Uterus (tissue), 4 donors: ENCODE data around the gene FERD3L. TPM values are rescaled to one million over a fixed set of nuclear protein-coding genes. Genes with fewer than 3 reads are reported as not detected.

Source experiments
- DNase-seq, 2 donors: peaks; one replicate each; pipeline ENCODE4 v3.0.0-alpha.2; 2019 to 2020
- H3K27ac ChIP-seq, 2 donors: fragments of 200-600 bp; sonication (generic); 1 replicate in 1 of 2; 2 replicates in 1 of 2; pipeline ENCODE4 v1.5.1; 2016 to 2018
- H3K27me3 ChIP-seq, 2 donors: fragments of 200-600 bp; sonication (generic); one replicate each; pipeline ENCODE4 v1.5.1; 2018 to 2019; ENCODE audit warnings: control low read depth in 1 of 2
- H3K36me3 ChIP-seq, 2 donors: fragments of 200-600 bp; sonication (generic); one replicate each; pipeline ENCODE4 v1.5.1; 2019; ENCODE audit warnings: control low read depth in 1 of 2
- H3K4me1 ChIP-seq, 2 donors: fragments of 200-600 bp; sonication (generic); one replicate each; pipeline ENCODE4 v1.5.1; 2018 to 2019; ENCODE audit warnings: control low read depth in 1 of 2
- H3K4me3 ChIP-seq, 2 donors: fragments of 200-600 bp; sonication (generic); 1 replicate in 1 of 2; 2 replicates in 1 of 2; pipeline ENCODE4 v1.5.1; 2018 to 2019; ENCODE audit warnings: mild to moderate bottlenecking in 1 of 2
- H3K9me3 ChIP-seq, 2 donors: fragments of 200-600 bp; sonication (generic); one replicate each; pipeline ENCODE4 v1.5.1; 2019; ENCODE audit warnings: control low read depth in 1 of 2
- CTCF ChIP-seq, 4 experiments: fragments of 200-600 bp in 2 of 4; fragments of 450-650 bp in 2 of 4; sonication (generic) in 2 of 4; IDR thresholded peaks; one replicate each; pipeline ENCODE4 v1.5.1; 2016 to 2019; ENCODE audit warnings: antibody characterized with exemption in 4 of 4, mild to moderate bottlenecking in 2 of 4, moderate library complexity in 1 of 4
- POLR2A ChIP-seq, 2 donors: fragments of 450-650 bp; IDR thresholded peaks; one replicate each; pipeline ENCODE4 v1.6.1; 2016; ENCODE audit warnings: antibody characterized with exemption in 2 of 2, mild to moderate bottlenecking in 1 of 2, moderate library complexity in 1 of 2
- intact Hi-C: fragments of 100-400 bp; cut with DNase I; formaldehyde crosslinking; loops from one replicate; pipeline ENCODE4 v1.15.1; 2023; ENCODE audit warnings: low total_unique reads
- total RNA-seq, 4 donors: library from RNA; depleted of rRNA in 3 of 4; stranded (reverse); fragments of >200 nt in 3 of 4; gene quantifications; one replicate each; pipeline versions ENCODE4 v1.1.0 to v1.2.4, GENCODE V29; 2014 to 2023
- donor health status: DM: yes; HTN: yes; CAD: no.

FERD3L gene
- total RNA-seq, 4 donors from 2014 or later, result not detected

- intact Hi-C loops, result no loop called here
- Histone ChIP-seq H3K27me3 (no peaks in the 10 kb centered on the region), H3K4me3 (no peak overlapping the region), H3K9me3 (no peaks in the 10 kb centered on the region), H3K27ac (no peak overlapping the region), H3K4me1 (no peaks in the 10 kb centered on the region), H3K36me3 (no peaks in the 10 kb centered on the region)
- TF ChIP-seq POLR2A (IDR thresholded peaks at IDR 0.05) (no peak), CTCF (IDR thresholded peaks at IDR 0.05) (no peak)
- DNase-seq, result no peak
Observed at GRCh38 chr7:19101472-19101871, 43.7 kb downstream of the FERD3L start.

- no peaks in the 10 kb centered on the region for H3K27me3 ChIP-seq
- no peak for TF ChIP-seq POLR2A (IDR thresholded peaks at IDR 0.05)
- TF ChIP-seq CTCF (IDR thresholded peaks at IDR 0.05), result no peak
- H3K36me3 ChIP-seq, result no peaks in the 10 kb centered on the region
- no peaks in the 10 kb centered on the region for H3K9me3 ChIP-seq
- no peak overlapping the region for H3K4me3 ChIP-seq
- no peak for DNase-seq
- no peak overlapping the region for H3K27ac ChIP-seq
- no peaks in the 10 kb centered on the region for H3K4me1 ChIP-seq
- intact Hi-C loops, result no loop called here
Observed at GRCh38 chr7:19099924-19100323, 45.3 kb downstream of the FERD3L start.

- no peak overlapping the region for H3K27ac ChIP-seq
- H3K4me1 ChIP-seq, result no peaks in the 10 kb centered on the region
- TF ChIP-seq CTCF (IDR thresholded peaks at IDR 0.05), result no peak
- TF ChIP-seq POLR2A (IDR thresholded peaks at IDR 0.05), result no peak
- intact Hi-C loops, result no loop called here
- no peak for DNase-seq
- H3K9me3 ChIP-seq, result no peaks in the 10 kb centered on the region
- H3K36me3 ChIP-seq, result no peaks in the 10 kb centered on the region
- no peaks in the 10 kb centered on the region for H3K27me3 ChIP-seq
- no peak overlapping the region for H3K4me3 ChIP-seq
Observed at GRCh38 chr7:19099194-19099593, 46.0 kb downstream of the FERD3L start.

- Histone ChIP-seq H3K4me3 (no peak overlapping the region), H3K27me3 (no peaks in the 10 kb centered on the region), H3K36me3 (no peaks in the 10 kb centered on the region), H3K4me1 (no peaks in the 10 kb centered on the region), H3K27ac (no peak overlapping the region), H3K9me3 (no peaks in the 10 kb centered on the region)
- no peak for DNase-seq
- TF ChIP-seq POLR2A (IDR thresholded peaks at IDR 0.05), result no peak
- TF ChIP-seq CTCF (IDR thresholded peaks at IDR 0.05), result no peak
- intact Hi-C loops, result no loop called here
Observed at GRCh38 chr7:19098510-19098909, 46.7 kb downstream of the FERD3L start.

- DNase-seq, result no peak
- intact Hi-C loops, result no loop called here
- Histone ChIP-seq H3K27me3 (no peaks in the 10 kb centered on the region), H3K36me3 (no peaks in the 10 kb centered on the region), H3K27ac (no peak overlapping the region), H3K4me1 (no peaks in the 10 kb centered on the region), H3K9me3 (no peaks in the 10 kb centered on the region), H3K4me3 (no peak overlapping the region)
- no peak for TF ChIP-seq POLR2A (IDR thresholded peaks at IDR 0.05)
- no peak for TF ChIP-seq CTCF (IDR thresholded peaks at IDR 0.05)
Observed at GRCh38 chr7:19097165-19098055, 47.8 kb downstream of the FERD3L start.
